Stromal cell of bone marrow (primary cell): ENCODE measurements around the gene PDCD6IP.
"Not testable (repeated sequence)": the region's sequence is repeated elsewhere in the genome, so short reads cannot be mapped to it uniquely, and the experiment has no call there.

Experiments
- DNase-seq: peaks from one replicate; pipeline ENCODE4 v3.0.0-alpha.2; 2012; ENCODE audit warnings: low read depth

PDCD6IP gene, protein sequence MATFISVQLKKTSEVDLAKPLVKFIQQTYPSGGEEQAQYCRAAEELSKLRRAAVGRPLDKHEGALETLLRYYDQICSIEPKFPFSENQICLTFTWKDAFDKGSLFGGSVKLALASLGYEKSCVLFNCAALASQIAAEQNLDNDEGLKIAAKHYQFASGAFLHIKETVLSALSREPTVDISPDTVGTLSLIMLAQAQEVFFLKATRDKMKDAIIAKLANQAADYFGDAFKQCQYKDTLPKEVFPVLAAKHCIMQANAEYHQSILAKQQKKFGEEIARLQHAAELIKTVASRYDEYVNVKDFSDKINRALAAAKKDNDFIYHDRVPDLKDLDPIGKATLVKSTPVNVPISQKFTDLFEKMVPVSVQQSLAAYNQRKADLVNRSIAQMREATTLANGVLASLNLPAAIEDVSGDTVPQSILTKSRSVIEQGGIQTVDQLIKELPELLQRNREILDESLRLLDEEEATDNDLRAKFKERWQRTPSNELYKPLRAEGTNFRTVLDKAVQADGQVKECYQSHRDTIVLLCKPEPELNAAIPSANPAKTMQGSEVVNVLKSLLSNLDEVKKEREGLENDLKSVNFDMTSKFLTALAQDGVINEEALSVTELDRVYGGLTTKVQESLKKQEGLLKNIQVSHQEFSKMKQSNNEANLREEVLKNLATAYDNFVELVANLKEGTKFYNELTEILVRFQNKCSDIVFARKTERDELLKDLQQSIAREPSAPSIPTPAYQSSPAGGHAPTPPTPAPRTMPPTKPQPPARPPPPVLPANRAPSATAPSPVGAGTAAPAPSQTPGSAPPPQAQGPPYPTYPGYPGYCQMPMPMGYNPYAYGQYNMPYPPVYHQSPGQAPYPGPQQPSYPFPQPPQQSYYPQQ

DNA sequence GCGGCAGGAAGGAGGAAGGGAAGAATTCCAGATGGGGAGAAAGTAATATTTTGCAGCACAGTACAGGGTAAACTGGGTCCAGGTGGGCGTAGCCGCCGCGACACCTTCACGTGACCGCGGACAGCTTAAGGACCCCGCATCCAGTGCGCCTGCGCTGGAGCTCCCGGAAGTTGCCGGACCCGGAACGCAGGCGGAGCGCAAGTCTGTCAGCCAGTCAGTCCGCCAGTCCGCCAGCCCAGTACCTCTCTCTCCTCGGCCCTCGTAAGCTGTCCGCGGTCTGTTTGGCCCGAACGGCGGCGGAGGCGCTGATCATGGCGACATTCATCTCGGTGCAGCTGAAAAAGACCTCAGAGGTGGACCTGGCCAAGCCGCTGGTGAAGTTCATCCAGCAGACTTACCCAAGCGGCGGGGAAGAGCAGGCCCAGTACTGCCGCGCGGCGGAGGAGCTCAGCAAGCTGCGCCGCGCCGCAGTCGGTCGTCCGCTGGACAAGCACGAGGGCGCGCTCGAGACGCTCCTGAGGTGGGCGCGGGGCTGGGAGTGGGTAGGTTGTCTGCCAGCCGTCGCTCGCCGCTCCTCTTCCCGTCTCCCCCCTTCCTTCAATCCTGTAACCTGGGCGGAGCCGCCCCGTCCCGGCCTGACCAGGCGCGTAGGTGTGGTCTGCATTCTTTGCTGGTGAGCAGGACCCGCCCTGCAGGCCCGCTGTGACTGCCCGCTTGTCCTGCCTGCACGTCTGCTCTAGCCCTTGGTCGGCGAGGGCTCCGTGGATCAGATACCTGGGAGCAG, at the start of gene PDCD6IP:
Gene PDCD6IP (plus strand): TSS at position 213 of the 784 bp plus-strand sequence. CDS start 99 bp downstream, at position 312.
- DNase-seq, result peak; percentile 71

DNA sequence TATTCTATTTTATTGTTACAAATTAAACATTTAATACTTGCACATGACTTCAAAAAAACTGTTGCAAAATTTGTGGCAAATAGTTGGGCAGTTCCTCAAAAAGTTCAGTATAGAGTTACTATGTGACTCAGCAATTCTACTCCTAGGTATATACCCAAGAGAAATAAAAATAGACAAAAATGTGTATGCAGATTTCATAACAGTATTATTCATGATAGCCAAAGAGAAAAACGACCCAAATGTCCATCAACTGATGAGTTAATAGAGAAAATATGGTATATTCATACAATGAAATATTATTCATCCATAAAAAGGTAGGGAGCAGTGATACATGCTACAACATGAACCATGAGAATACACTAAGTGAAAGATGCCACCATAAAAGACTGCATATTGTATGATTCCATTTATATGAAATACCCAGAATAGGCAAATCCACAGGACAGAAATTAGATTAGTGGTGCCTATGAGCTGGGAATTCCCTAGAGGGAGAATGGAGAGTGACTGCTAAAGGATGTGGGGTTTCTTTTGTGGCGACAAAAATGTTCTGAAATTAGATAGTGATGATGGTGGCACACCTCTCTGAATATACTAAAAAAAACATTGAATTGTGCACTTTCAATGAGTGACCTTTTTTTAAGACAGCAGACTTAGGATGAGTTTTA, 48.8 kb upstream of the PDCD6IP start:
- DNase-seq, result no peak

DNA sequence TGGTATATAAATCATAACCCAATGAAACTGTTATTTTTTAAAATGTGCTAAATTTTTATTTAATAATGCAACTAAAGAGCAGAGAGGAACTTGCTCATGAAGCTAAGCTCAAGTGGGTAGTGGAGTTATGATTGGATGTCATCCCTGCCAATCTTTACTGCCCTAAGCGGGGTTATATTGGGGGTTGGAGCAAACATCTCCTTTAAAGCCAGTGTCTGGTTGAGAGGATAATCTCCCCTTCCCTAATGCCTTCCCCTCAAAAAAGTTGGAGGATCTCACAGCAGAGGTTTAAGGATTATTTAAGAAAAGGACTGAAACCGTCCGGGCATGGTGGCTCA, 48.2 kb upstream of the PDCD6IP start:
- no peak for DNase-seq

DNA sequence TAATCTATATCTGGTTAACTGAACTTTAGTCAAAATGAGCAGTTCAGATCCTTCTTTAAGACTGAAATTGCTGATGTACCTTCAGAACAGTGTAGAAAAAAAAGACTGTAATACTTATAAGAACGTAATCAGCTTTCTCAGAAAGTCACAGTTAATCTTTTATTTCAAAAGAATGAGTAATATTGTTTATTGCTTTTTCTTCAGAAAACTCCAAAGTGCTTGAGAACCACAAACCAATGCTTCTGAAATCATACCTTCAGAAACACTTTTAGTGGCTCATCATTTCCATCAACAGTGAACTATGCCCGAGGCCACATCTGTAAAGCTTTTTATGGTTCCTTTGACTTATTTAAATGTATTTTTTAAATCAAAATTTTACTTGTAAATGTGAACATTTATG, 47.1 kb upstream of the PDCD6IP start:
- no peak for DNase-seq

DNA sequence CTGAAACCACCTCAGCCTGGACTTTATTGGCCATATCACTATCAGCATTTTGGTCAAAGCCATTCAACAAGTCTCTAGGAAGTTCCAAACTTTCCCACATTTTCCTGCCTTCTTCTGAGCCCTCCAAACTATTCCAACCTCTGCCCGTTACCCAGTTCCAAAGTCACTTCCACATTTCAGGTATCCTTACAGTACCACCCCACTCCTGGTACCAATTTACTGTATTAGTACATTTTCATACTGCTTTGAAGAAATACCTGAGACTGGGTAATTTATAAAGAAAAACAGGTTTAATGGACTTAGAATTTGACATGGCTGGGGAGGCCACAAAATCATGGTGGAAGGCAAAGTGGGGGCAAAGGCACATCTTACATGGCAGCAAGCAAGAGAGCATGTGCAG, 44.0 kb upstream of the PDCD6IP start:
- not testable (repeated sequence) for DNase-seq

DNA sequence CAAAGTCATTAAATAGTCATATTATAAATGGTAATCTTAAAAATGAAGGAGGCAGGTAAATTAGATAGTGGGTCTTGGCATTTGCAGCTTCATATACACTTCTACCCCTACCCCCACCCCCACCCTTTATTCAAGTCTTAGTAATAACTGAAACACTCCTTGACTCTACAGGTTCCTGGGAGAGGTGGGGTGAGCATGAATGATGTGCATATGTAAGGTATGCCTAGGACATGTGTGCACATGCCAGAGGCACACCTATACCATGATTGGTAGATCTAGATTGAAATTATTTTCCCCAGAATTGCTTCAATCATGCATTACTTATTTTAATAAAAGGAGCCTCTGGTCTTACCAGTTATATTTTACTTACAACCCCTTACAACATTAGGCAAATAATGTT, 40.1 kb upstream of the PDCD6IP start:
- DNase-seq, result no peak

DNA sequence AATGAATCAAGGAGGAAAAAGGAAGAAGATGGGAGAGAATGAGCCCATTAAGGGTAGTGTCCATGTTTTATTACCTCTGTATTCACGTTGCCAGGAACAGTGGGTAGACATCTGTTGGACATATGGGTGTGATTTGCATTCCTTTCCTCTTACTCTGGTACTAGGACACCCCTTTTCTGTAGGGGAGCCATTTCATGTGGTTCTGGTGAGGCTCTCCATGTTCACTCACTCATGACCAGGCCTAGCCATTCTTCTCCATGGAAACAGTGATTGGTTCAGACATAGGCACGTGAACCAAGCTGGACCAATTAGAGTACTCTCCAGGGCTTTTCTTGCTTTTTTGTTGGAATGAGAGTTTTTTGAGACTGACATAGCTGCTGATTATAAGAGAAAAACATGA, 39.6 kb upstream of the PDCD6IP start:
- DNase-seq, result no peak

DNA sequence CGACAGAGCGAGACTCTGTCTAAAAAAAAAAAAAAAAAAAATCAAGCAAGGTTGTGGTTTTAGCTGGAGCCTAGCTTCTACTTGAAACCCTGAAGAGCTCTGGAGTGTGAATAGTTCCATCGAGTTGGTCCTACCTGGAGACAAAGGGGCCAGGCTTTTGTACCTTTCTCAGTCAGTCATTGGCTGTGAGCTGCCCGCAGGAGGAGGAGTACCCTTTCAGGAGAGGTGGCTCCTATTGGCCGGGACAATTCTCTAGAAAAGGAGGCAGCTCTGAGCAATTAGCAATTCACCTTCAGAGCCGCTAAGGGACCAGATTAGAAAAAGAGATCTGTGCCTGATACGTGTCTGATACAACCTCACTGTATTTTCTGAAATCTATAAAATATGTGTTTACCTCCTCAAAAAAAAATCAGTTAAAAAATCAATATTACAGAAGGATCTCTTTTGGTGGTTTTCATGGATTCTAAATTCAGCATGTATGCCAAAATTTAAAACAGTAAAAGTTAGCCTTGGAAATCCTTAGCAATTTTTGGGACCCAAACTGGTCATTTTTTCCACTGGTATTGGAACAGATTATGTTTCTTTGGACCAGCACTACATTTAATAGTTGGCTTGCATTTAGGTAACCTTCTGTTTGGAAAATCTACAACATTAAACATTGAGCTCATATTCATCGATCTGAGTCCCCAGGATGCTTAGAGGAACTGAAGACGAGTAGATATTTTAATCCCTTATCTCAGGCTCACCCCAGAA, 29.7 kb upstream of the PDCD6IP start:
- no peak for DNase-seq

DNA sequence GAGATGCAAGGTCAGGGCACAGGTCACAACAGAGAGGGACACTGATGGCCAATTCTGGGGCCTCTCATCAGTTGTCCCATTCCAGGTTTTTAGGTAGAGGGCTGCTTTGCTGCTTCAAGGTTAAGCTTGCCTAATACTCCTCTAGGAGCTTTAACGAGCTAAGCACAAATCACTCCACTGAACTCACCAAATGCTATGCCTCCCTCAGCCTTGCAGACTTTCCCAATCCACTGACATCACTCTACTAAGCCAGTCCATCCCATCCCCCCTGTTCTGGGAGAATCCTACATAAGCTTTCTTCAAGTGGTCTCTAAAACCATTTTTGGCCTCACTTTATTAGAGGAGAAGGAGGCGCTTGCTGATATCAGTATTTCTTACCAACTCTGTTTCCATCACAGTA, 24.8 kb upstream of the PDCD6IP start:
- no peak for DNase-seq

DNA sequence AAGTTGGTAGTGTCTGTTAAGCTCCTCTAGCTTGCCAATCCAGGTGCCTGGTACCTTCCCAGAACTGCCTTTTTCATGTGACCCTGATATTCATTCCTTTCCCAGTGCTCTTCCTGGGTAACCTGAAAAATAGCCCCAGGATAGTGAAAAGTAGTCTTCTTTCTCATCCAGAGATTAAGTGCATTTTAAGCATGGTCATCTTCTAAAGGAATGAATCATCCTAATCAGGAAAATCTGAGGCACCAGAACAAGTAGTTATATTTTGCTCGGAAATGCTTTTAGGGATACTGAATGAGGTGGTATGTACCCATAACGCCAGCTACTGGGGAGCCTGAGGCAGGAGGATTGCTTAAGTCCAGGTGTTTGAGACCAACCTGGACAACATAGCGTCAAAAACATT, 23.1 kb upstream of the PDCD6IP start:
- no peak for DNase-seq

DNA sequence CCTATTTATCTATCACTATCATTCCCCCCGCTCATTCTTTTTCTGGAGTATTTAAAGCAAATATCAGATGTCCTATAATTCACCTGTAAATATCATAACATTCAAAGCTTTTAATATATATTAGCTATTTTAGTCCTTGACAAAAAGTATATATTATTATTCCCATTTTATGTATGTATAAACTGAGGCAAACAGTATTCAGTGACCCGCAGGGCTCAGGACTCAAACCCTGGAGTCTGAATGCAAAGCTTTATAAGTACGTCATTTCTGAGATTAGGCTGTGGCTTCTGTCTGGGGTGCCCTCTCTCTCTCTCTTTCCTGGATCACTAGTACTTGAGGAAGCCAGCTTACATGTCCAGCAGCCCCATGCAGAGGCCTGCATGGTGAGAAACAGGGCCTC, 20.4 kb upstream of the PDCD6IP start:
- no peak for DNase-seq

DNA sequence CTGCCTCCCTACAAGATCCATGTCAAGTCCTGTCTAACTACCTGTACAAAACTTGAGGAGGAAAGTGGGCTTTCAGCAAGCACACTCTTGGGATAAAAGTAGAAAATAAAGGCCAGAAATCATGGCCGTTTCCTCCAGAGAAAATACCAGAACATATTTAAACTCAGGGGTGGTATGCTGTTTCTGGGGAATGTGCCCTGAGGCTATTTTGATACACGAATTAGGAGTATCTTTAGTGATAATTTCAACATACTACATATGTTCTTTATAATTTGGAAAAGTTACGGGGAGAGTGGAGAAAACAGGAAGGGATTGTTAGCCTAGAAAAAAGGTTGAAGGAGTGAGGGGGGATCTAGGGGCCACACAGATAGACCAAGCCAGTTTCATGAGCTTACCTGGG, 18.7 kb upstream of the PDCD6IP start:
- no peak for DNase-seq

DNA sequence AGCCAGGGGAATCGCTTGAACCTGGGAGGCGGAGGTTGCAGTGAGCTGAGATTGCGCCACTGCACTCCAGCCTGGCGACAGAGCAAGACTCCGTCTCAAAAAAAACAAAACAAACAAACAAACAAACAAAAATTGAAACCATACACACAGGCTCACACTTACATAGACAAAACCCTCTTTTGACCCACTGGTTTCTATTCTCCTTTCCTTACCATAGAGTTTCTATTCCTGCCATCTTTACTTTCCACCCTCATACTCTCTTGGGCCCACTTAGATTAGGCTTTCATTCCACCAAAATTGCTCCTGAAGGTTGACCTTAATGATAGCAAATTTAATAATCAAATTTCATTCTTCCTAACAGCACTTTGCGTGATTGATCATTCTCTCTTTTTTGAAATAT, 17.0 kb upstream of the PDCD6IP start:
- not testable (repeated sequence) for DNase-seq

DNA sequence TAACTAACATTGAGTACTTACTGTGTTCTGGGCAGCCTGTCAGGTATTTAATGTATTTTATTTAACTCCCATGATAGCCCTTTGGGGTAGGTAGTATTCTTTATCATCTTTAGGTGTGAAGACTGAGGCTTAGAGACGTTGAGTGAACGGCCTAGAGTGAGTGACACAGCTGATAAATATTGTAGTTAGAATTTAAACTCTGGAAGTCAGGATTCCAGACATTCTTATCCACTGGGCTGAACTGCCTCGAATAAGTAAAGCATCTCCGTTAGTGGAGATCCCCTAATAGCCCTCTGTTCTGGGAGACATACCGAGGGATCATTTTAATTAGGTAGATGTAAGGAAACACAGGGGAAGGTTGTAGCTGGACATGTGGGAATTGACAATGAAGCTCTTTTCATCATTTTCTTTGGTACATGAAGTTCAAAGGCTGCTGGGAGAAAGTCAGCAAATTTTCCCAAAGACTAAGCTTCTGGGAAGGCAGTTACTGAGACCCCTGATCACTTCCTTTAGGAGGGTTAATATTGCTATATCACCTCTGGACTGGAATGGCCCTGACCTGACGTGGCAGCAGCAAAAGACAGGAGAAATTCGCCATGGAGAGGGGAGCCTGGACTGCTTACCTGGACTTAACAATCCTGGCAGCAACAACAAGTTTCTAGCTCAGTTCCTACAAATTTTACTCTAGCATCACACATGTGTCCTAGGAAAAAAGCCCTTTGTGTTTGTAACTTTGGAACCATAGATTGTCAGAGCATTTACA, 11.7 kb upstream of the PDCD6IP start:
- no peak for DNase-seq

DNA sequence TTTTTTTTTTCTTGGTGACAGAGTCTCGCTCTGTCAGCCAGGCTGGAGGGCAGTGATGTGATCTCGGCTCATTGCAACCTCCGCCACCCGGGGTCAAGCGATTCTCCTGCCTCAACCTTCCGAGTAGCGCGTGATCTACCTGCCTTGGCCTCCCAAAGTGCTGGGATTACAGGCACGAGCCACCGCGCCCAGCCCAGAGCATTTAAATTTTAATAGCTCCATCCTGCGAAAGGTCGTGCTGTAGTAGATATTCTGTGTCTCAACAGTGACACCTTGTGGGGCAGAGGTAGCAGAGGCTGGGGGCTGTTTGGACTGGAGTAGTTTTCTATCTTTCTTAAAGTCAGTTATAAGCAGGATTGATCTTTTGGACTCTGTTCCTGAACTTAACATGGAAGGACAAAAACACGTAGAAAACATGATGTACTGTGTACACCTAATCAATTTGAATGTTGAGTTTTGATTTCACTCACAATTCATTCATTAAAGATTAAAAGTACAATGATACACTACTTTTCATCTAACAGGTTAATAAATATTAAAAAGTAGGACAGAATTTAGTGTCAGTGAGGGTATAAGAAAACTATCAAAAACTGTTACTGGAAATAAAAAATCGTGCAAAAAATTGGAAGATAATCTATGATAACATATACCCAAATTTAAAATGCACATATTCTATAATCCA, 11.0 kb upstream of the PDCD6IP start:
- peak; percentile 44 for DNase-seq

DNA sequence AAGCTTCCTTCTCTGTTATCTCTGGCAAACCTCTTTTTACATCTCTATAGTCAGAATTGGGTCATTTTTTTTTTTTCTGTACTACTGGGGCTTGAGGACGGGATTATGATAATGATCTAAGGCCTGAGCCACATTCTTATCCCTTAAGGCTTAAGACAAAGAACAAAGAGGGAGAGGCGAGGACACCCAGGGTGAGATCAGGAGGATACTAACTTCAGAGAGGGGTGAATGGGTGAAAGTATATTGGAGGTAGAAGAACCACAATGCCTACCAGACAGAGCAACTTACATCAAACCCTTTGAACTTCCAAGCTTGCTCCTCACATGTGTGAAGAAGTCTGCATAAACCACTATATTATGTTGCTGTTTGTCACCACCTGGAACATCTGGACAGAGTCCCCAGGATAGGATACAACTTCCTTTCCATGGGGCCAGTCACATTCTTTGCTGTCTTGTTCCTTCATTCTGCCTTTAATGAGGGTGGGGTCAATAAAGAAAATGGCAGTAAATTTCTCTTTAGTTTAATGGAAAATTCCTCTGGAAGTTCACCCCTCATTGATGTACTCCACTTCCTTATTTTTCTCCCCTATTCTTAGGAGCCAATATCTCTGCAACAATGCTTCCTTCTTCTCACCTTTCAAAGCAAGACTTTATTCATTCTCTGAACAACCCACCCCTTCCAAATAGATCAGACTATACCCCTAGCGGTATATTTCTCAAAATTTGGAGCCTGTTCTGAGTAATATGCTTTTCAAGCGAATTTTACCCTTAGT, 9.1 kb upstream of the PDCD6IP start:
- DNase-seq, result no peak

DNA sequence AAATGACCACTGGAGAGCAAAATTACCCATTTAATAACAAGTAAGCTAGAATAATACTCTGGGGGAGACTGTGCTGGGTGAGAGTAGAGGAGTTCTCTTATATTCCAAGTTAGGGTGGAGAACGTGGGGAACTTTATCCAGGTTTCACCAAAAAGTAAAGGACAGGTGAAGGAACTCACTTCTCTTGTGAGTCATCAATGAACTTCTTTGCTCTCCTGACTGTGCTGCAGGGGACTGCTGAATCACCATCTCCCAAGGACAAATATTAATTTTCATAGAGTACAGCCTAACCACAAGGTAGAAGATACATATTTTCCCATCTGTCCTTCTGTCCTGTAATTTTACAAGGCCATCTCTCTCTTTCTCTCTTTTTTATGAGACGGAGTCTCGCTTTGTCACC, 8.3 kb upstream of the PDCD6IP start:
- DNase-seq, result no peak

DNA sequence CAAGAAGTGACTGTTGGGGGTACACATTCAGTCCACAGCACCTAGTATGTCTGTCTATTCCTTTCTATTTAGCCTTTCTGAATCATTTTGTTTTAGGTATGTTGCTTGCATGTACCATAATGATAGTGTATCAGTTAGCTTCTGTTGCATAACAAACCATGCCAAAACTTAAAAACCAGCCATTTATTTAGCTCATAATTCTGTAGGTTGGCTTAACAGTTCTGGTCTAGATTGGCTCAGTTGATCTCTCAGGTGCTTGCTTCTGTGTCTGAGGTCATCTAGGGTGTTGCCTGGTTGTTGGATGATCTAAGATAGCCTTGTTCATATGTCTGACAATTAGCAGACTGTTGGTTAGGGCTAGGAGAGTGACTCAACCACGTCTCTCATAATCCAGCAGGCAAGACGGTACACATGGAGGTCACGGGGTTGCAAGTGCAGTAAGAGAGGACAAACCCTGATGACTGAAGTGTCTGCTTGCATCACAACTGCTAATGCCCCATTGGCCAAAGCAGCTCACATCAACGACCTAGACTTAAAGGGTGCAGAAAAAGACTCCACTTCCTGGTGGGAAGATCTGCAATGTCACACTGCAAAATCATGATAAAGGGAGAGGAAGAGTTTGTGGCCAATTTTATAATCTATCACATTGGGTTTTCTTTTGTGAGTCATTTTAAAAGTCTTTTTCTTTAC, 6.8 kb upstream of the PDCD6IP start:
- no peak for DNase-seq
